PFSK-1 (cell line): ENCODE results near the gene CCDC87.

Experiments
- TAF1 ChIP-seq: IDR thresholded peaks from 2 replicates; pipeline ENCODE4 v1.6.1; 2012; ENCODE audit warnings: low read length, control low read depth, borderline replicate concordance; ENCODE audit not compliant: insufficient read depth
- TF ChIP-seq, protein P1 (sequence below), 2 experiments: IDR thresholded peaks; 2 replicates each; pipeline versions ENCODE4 v1.6.1 to v1.8.0; 2011 to 2012; ENCODE audit warnings: low read depth in 2 of 2, low read length in 2 of 2, control low read depth in 1 of 2, inconsistent platforms in 1 of 2, mild to moderate bottlenecking in 1 of 2, moderate library complexity in 1 of 2; ENCODE audit not compliant: insufficient read depth in 1 of 2

DNA sequence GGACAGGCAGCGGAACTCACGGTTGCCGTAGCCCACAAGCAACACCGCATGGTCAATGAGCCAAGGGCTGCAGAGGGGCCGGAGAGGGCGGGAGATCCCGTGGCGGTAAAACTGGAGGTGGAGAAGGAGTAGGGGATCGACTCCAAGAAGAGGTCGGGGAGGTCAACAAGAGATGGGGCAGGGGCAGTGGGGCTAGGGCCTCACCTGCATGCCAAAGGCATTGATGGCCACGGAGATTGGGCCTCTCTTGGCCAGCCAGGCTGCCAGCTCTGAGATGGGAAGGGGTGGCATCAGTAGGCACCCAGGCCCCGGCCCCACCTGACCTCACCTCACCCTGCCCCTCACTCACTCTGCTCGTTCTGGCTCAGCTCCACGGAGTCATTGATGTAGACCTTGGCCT is 28.3 kb downstream of the CCDC87 start:
- TF ChIP-seq, protein P1, sequence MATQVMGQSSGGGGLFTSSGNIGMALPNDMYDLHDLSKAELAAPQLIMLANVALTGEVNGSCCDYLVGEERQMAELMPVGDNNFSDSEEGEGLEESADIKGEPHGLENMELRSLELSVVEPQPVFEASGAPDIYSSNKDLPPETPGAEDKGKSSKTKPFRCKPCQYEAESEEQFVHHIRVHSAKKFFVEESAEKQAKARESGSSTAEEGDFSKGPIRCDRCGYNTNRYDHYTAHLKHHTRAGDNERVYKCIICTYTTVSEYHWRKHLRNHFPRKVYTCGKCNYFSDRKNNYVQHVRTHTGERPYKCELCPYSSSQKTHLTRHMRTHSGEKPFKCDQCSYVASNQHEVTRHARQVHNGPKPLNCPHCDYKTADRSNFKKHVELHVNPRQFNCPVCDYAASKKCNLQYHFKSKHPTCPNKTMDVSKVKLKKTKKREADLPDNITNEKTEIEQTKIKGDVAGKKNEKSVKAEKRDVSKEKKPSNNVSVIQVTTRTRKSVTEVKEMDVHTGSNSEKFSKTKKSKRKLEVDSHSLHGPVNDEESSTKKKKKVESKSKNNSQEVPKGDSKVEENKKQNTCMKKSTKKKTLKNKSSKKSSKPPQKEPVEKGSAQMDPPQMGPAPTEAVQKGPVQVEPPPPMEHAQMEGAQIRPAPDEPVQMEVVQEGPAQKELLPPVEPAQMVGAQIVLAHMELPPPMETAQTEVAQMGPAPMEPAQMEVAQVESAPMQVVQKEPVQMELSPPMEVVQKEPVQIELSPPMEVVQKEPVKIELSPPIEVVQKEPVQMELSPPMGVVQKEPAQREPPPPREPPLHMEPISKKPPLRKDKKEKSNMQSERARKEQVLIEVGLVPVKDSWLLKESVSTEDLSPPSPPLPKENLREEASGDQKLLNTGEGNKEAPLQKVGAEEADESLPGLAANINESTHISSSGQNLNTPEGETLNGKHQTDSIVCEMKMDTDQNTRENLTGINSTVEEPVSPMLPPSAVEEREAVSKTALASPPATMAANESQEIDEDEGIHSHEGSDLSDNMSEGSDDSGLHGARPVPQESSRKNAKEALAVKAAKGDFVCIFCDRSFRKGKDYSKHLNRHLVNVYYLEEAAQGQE (IDR thresholded peaks at IDR 0.05; ENCODE audit: insufficient read depth in 1 of 2, low read depth in 2 of 2, low read length in 2 of 2): no peak
- TF ChIP-seq TAF1: no peak
